GM12874 (cell line): ENCODE data around the gene STAM.

Source experiments
- TF ChIP-seq, protein P1 (sequence below): IDR thresholded peaks from 2 replicates; pipeline ENCODE4 v1.5.1; 2011; ENCODE audit warnings: low read depth, mild to moderate bottlenecking, control low read depth, low read length, moderate library complexity; ENCODE audit not compliant: insufficient read depth

The STAM gene

DNA sequence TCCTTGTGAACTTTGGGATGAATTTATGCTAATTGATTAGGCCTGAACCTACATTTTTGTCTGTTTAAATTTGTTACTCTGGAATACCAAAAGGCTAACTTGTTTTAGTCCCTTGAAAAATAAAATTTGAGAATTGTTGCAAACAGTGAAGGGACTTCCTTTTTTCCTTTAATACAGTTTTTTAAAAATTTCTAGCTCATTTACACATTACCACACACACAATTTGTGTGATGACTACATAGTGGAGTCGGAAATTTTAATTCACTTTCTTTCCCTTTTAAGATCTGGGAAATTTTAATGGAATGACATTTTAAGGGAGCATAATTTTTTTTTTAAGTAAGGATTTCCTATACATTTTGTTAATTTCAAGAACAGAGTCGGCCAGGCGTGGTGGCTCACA, 99.5 kb downstream of the STAM start:
- TF ChIP-seq, protein P1, sequence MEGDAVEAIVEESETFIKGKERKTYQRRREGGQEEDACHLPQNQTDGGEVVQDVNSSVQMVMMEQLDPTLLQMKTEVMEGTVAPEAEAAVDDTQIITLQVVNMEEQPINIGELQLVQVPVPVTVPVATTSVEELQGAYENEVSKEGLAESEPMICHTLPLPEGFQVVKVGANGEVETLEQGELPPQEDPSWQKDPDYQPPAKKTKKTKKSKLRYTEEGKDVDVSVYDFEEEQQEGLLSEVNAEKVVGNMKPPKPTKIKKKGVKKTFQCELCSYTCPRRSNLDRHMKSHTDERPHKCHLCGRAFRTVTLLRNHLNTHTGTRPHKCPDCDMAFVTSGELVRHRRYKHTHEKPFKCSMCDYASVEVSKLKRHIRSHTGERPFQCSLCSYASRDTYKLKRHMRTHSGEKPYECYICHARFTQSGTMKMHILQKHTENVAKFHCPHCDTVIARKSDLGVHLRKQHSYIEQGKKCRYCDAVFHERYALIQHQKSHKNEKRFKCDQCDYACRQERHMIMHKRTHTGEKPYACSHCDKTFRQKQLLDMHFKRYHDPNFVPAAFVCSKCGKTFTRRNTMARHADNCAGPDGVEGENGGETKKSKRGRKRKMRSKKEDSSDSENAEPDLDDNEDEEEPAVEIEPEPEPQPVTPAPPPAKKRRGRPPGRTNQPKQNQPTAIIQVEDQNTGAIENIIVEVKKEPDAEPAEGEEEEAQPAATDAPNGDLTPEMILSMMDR = no peak

DNA sequence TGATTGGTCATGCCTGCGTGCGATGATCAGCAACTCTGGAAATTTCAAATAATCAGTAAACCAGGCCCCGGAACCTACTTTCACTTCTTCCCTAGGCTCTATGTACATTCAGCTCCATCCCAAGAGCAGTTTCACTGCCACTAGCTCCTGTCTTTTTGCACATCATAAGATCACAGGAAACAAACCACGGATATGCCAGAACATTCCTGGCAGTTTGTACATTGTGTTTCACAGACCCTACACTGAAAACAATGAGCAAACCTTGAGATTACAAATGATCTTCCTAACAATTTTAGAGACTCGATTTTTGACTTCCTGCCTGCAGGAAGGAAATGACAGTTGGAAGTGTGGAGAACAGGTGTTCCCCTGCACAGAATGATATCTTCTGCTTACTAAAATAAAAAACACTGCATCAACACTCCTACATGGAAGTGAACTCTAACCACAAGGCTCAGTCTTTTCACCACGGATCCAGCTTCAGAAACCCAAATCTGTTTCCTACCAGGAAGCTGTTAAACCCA, 100.5 kb downstream of the STAM start:
- TF ChIP-seq, protein P1 = no peak

DNA sequence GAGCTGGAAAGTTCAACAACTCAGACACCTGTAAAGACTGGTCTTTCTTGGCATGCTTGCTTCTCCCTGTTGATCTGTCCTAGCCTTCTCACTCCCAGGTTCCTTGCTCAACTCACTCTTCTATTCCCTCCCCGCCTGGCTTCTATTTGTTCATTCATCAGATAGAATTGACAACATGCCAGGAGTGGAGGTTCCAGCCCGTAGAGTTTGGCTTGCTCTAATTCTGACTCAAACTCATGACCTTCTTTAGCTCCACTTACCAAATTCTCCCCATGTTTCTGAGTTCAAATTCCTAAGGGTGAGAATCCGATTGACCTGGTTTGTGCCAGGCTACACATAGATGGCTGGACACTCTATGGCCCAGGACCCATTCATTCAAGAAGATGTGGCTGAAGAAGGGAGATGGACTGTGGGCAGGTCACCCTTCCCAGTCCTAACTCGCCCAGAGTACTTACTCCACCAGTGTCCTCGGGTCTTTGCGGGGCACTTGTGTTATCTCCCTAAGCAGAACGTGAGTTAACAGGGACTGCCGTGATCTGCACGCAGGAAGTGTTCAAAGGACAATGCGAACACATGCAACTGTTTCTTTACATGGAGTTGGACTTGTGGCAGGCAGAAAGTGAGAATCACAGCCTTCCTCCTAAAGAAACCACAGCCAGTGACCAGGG, 104.1 kb downstream of the STAM start:
- TF ChIP-seq, protein P1 = no peak

DNA sequence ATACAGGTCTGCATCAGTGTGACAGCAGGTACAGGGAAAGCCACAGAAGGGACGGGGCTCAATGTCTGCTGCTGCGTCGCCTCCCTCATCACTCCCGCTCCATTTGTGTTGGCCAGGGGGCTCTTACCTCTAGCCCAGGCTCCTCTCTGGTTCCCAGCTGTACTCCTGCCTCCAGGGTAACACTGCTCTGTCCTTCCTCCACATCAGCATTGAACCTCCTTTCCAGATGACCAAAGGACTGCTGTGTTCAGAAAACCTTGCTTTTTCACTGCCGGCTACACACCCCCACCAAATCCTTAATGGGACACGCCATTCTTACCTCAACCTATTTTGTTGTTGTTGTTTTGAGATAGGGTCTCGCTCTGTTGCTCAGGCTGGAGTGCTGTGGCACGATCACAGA, 105.9 kb downstream of the STAM start:
- TF ChIP-seq, protein P1 = no peak

DNA sequence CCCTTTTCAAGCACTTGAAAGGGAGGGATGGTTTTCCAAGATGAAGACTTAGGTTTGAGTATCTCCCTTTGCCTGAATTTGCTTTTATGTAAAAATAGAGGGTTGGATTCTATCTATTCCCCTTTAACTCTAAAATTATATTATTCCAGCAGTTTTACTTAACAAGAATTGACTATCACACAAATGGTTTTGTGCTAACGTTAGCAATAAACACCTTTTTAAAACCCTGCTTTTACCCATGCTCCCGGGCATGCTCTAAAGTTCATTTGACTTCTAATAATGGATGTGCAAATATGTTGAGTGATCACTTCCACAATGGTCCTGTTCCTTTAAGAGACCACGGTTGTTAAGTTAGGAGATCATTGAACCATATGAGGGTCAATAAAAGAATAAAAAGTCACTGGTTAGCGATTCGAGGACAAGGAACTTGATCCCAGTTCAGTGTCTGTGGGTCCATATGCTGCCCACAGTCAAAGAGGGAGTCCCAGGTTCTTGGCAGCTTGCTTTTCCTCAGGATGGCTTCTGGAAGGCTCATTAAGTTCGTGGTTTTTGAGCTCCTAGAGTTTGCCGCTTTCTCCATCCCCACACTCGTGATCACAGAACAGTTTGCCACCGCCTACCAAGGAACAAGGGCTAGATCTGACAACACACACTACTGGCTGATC, 108.0 kb downstream of the STAM start, which contains the start of gene TMEM236:
Gene TMEM236 (plus strand): TSS at position 421 of the 665 bp plus-strand sequence. CDS start 95 bp downstream, at position 516.
- TF ChIP-seq, protein P1 = no peak

DNA sequence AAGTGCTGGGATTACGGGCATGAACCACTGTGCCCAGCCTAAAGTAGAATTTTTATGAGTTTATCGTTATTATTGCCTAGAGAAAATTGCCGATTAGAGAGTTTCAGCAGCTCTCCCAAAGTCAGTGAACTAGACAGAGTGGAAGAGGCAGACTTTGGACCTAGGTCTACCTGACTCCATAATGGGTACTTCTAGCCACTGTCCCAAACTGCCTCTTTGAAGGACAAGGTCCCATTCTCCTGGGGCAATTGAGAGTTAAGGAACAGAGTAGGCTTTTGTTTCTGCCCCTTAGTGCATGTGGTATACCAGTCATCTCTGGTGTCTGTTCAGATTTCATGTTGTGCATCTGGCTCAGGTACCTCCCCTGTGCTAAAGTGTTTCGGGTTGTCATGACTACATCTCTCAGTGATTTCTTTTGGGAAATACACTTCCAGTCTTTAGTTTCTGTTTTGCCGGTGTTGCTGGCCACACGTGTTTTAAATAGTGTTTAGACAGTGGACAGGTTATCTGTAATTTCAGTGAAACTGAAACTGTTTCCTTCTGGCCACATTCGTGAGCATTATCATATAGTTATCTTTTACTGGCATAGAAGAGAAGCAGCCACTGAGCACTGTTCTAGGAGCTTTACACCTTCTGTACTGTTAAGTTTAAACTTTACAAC, 112.7 kb downstream of the STAM start:
- TF ChIP-seq, protein P1 = no peak

DNA sequence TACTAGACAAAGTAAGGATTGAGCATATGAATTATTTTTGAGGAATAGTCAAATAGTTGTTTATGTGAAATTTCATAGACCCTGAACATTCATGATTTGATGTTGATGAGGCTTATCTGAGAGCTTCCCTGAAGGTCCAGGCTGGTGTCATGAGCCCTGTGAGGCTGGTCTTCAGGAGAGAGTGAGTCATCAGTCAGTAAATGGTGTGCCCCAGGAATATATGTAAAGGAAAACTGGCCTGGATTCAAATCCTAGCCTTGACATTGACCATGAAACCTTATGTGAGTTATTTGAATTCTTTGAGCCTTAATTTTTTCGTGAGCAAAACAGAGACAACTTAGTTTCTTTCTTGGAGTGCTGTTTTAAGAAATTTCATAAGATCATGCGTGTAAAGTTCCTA, 114.2 kb downstream of the STAM start:
- TF ChIP-seq, protein P1 = no peak
